Gastroesophageal sphincter (tissue), 3 donors: ENCODE results near the gene PARM1.

Experiments
- EP300 ChIP-seq: sonication (generic); formaldehyde crosslinking; IDR thresholded peaks from one replicate; pipeline ENCODE4 v1.6.1; 2017; ENCODE audit warnings: antibody characterized with exemption, mild to moderate bottlenecking
- POLR2A ChIP-seq, 2 donors: fragments of 450-650 bp; IDR thresholded peaks; one replicate each; pipeline ENCODE4 v1.6.1; 2017; ENCODE audit warnings: antibody characterized with exemption in 2 of 2, mild to moderate bottlenecking in 2 of 2, moderate library complexity in 1 of 2
- POLR2AphosphoS5 ChIP-seq: sonication (generic); formaldehyde crosslinking; IDR thresholded peaks from one replicate; pipeline ENCODE4 v1.6.1; 2017; ENCODE audit warnings: antibody characterized with exemption
- TF ChIP-seq, protein P1 (sequence below), 4 experiments: fragments of 200-600 bp in 2 of 4; fragments of 450-650 bp in 2 of 4; sonication (generic) in 1 of 4; IDR thresholded peaks; one replicate each; pipeline ENCODE4 v1.5.1; 2017 to 2019; ENCODE audit warnings: antibody characterized with exemption in 4 of 4, mild to moderate bottlenecking in 2 of 4, moderate library complexity in 2 of 4

DNA sequence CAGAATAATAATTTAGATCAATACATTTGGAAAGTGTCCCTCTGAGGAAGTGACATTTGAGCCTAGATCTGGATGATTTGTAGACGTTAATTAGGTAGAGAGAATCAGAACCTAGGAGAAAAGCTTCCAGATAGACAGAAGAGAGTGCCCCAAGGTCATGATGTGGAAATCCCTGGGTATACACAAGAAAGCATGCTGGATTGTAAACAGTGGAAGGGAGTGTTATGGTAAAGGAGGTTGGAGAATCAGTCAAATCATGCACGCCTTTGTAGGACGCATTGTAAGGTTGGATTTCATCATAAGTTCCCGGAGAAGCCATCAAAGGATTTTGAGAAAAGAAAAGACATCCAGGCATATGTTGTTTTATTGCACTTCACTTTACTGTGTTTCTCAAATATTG is 156.3 kb downstream of the PARM1 start:
- TF ChIP-seq, protein P1, sequence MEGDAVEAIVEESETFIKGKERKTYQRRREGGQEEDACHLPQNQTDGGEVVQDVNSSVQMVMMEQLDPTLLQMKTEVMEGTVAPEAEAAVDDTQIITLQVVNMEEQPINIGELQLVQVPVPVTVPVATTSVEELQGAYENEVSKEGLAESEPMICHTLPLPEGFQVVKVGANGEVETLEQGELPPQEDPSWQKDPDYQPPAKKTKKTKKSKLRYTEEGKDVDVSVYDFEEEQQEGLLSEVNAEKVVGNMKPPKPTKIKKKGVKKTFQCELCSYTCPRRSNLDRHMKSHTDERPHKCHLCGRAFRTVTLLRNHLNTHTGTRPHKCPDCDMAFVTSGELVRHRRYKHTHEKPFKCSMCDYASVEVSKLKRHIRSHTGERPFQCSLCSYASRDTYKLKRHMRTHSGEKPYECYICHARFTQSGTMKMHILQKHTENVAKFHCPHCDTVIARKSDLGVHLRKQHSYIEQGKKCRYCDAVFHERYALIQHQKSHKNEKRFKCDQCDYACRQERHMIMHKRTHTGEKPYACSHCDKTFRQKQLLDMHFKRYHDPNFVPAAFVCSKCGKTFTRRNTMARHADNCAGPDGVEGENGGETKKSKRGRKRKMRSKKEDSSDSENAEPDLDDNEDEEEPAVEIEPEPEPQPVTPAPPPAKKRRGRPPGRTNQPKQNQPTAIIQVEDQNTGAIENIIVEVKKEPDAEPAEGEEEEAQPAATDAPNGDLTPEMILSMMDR (IDR thresholded peaks at IDR 0.05): no peak
- TF ChIP-seq POLR2A (IDR thresholded peaks at IDR 0.05): no peak
- no peak for TF ChIP-seq POLR2AphosphoS5
- no peak for TF ChIP-seq EP300
